Measurements from ENCODE around the gene TMEM273. TPM values are rescaled to one million over a fixed set of nuclear protein-coding genes. Genes with fewer than 3 reads are reported as not detected.

The TMEM273 gene
- total RNA-seq, 4 donors from 2014 or later, result 1.3 to 10.6 (median 6.8) TPM

DNA sequence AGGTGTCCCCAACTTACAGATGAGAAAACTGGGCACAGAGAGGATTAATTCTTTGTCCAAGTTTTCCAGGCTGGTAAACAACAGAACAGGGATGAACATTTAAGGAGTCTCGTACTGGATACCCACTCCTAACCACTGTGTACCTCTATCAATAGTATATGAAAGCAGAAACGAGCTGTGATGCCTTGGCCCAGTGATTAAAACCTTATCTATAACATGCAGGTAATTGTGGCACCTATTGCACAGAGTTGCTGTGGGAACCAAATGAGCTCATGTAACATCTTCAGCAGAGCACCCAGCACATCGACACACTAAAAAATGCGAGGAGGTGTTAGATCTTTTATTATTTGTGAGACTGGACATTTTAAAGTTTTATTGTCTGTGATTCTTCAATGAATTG, 1.6 kb downstream of the TMEM273 start:
- 78% methylated on average over 4 of the region's 4 CpGs for WGBS
- Histone ChIP-seq H3K27me3 (peaks cover 3% of the 10 kb centered on the region), H3K4me1 (peaks cover 20% of the 10 kb centered on the region), H3K27ac (no peak overlapping the region), H3K9me3 (no peaks in the 10 kb centered on the region), H3K36me3 (no peaks in the 10 kb centered on the region), H3K4me3 (peak overlapping the region; percentile 36)
- DNase-seq (ENCODE audit: low spot score in 2 of 2), result no peak
- TF ChIP-seq EP300 (IDR thresholded peaks at IDR 0.05), result no peak
- TF ChIP-seq POLR2A (IDR thresholded peaks at IDR 0.05), result no peak
- no peak for TF ChIP-seq POLR2AphosphoS5 (IDR thresholded peaks at IDR 0.05)
- TF ChIP-seq CTCF (IDR thresholded peaks at IDR 0.05), result no peak

GRCh38 chr10:49185213-49185612, 3.0 kb downstream of the TMEM273 start:
- 81% methylated on average over 3 of the region's 3 CpGs for WGBS
- no peak for DNase-seq (ENCODE audit: low spot score in 2 of 2)

GRCh38 chr10:49184642-49185111, 3.5 kb downstream of the TMEM273 start:
- peaks cover 12% of the 10 kb centered on the region for H3K4me1 ChIP-seq
- no peak for DNase-seq (ENCODE audit: low spot score in 2 of 2)
- TF ChIP-seq CTCF (IDR thresholded peaks at IDR 0.05) (no peak), EP300 (IDR thresholded peaks at IDR 0.05) (no peak), POLR2AphosphoS5 (IDR thresholded peaks at IDR 0.05) (no peak), POLR2A (IDR thresholded peaks at IDR 0.05) (no peak)
- H3K9me3 ChIP-seq, result no peaks in the 10 kb centered on the region
- 59% methylated on average over 6 of the region's 6 CpGs for WGBS
- H3K4me3 ChIP-seq, result peak overlapping the region; percentile 2
- no peak overlapping the region for H3K27ac ChIP-seq
- H3K27me3 ChIP-seq, result no peaks in the 10 kb centered on the region
- no peaks in the 10 kb centered on the region for H3K36me3 ChIP-seq

More at GRCh38 chr10:49185213-49185612, 3.0 kb downstream of the TMEM273 start:
- Histone ChIP-seq H3K36me3 (no peaks in the 10 kb centered on the region), H3K4me1 (peaks cover 17% of the 10 kb centered on the region), H3K4me3 (no peak overlapping the region), H3K27me3 (peaks cover 3% of the 10 kb centered on the region), H3K27ac (no peak overlapping the region), H3K9me3 (no peaks in the 10 kb centered on the region)
- TF ChIP-seq POLR2AphosphoS5 (IDR thresholded peaks at IDR 0.05) (no peak), CTCF (IDR thresholded peaks at IDR 0.05) (no peak), POLR2A (IDR thresholded peaks at IDR 0.05) (no peak), EP300 (IDR thresholded peaks at IDR 0.05) (no peak)

GRCh38 chr10:49183596-49184542, 4.3 kb downstream of the TMEM273 start:
- no peaks in the 10 kb centered on the region for H3K27me3 ChIP-seq
- peaks cover 5% of the 10 kb centered on the region for H3K4me1 ChIP-seq
- H3K36me3 ChIP-seq, result no peaks in the 10 kb centered on the region
- TF ChIP-seq POLR2A (IDR thresholded peaks at IDR 0.05), result no peak
- TF ChIP-seq EP300 (IDR thresholded peaks at IDR 0.05), result no peak
- TF ChIP-seq POLR2AphosphoS5 (IDR thresholded peaks at IDR 0.05), result no peak
- TF ChIP-seq CTCF (IDR thresholded peaks at IDR 0.05), result no peak
- WGBS, result 62% methylated on average over 5 of the region's 5 CpGs
- H3K27ac ChIP-seq, result no peak overlapping the region
- no peak overlapping the region for H3K4me3 ChIP-seq
- H3K9me3 ChIP-seq, result no peaks in the 10 kb centered on the region
- no peak for DNase-seq (ENCODE audit: low spot score in 2 of 2)

DNA sequence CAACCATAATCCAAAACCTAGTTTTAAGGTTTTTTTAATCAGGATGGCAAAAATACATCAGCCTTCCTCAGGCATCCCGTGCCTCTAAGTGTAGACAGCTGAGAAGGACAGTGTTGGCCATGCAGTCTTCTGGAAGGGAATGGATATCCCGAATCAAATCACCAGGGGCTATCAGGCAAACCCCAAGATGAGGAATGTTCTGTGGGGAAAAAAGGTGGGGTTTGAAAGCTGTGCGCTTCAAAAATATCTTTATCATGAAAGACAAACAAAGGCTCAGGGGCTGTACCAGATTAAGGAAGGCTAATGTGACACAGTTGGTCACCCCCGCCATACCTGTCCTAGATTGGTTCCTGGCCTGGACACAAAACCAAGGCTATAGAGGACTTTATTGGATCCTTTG, 5.4 kb downstream of the TMEM273 start:
- Histone ChIP-seq H3K9me3 (no peaks in the 10 kb centered on the region), H3K27me3 (no peaks in the 10 kb centered on the region), H3K4me3 (no peak overlapping the region), H3K27ac (no peak overlapping the region), H3K36me3 (no peaks in the 10 kb centered on the region), H3K4me1 (peaks cover 3% of the 10 kb centered on the region)
- no peak for DNase-seq (ENCODE audit: low spot score in 2 of 2)
- 88% methylated on average over 4 of the region's 4 CpGs for WGBS
- TF ChIP-seq EP300 (IDR thresholded peaks at IDR 0.05), result no peak
- TF ChIP-seq CTCF (IDR thresholded peaks at IDR 0.05), result no peak
- no peak for TF ChIP-seq POLR2AphosphoS5 (IDR thresholded peaks at IDR 0.05)
- no peak for TF ChIP-seq POLR2A (IDR thresholded peaks at IDR 0.05)

Data from suprapubic skin (tissue), 4 donors.